GM19328 (cell line): ENCODE measurements around the gene USP47.
A peak's percentile ranks its signal among the peaks of the same experiment; 100 is the strongest.

Source experiments
- ATAC-seq: cut with Tn5 transposase; IDR thresholded peaks from one replicate; pipeline ENCODE4 v1.9.1; 2021; ENCODE audit warnings: mild to moderate bottlenecking, moderate library complexity; ENCODE audit not compliant: unreplicated experiment

USP47 gene

GRCh38 chr11:11841723-11842420 lies at the start of gene USP47:
Gene USP47, plus strand, starts transcription at chr11:11841972. Its CDS starts 214 bp downstream, at chr11:11842186.
- peak; percentile 56 for ATAC-seq

GRCh38 chr11:11793073-11793472 lies 48.7 kb upstream of the USP47 start:
- no peak for ATAC-seq

- ATAC-seq = no peak
These were observed 43.0 kb upstream of the USP47 start for GRCh38 chr11:11798586-11799438.

- ATAC-seq = no peak
These were observed 36.5 kb upstream of the USP47 start for GRCh38 chr11:11805228-11805627.

GRCh38 chr11:11806074-11806473 lies 35.7 kb upstream of the USP47 start:
- no peak for ATAC-seq

GRCh38 chr11:11806586-11806985 lies 35.2 kb upstream of the USP47 start:
- ATAC-seq = no peak

GRCh38 chr11:11807811-11808782 lies 33.7 kb upstream of the USP47 start:
- no peak for ATAC-seq

GRCh38 chr11:11808992-11809615 lies 32.7 kb upstream of the USP47 start:
- ATAC-seq = no peak

- ATAC-seq = no peak
These were observed 30.7 kb upstream of the USP47 start for GRCh38 chr11:11810764-11811726.

GRCh38 chr11:11813288-11813962 lies 28.3 kb upstream of the USP47 start:
- ATAC-seq = no peak

GRCh38 chr11:11814614-11815452 lies 26.9 kb upstream of the USP47 start:
- no peak for ATAC-seq

- ATAC-seq = no peak
These were observed 25.1 kb upstream of the USP47 start for GRCh38 chr11:11816511-11817314.

GRCh38 chr11:11817957-11818356 lies 23.8 kb upstream of the USP47 start:
- no peak for ATAC-seq

- no peak for ATAC-seq
These were observed 23.1 kb upstream of the USP47 start for GRCh38 chr11:11818529-11819121.

GRCh38 chr11:11821899-11822298 lies 19.9 kb upstream of the USP47 start:
- ATAC-seq = no peak

- no peak for ATAC-seq
These were observed 18.8 kb upstream of the USP47 start for GRCh38 chr11:11822946-11823345.

- ATAC-seq = no peak
These were observed 15.5 kb upstream of the USP47 start for GRCh38 chr11:11826260-11826659.
